GM18508 (cell line): ENCODE results near the gene RAPGEF6.
A peak's percentile ranks its signal among the peaks of the same experiment; 100 is the strongest.

Experiments
- ATAC-seq: cut with Tn5 transposase; IDR thresholded peaks from one replicate; pipeline ENCODE4 v1.9.1; 2021; ENCODE audit warnings: moderate number of reproducible peaks; ENCODE audit not compliant: insufficient read depth, unreplicated experiment

RAPGEF6 gene

DNA sequence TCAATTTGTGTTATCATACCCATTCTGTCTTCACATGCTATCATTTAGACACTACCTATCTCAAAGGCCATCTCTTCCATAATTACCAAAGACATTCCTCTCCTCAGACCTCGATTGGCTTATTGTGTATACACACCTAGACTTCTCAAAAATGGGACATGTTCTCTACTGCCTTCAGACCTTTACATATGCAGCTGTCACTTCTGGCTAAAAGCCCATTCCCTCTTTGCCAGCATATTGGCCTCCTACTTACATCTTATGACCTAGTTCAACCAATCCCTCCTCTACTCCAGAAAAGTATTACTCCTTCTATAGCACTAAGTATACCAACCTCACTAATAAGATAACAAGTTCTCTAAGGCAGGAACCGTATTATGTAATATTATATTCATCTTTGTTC is 84.4 kb downstream of the RAPGEF6 start:
- no peak for ATAC-seq

DNA sequence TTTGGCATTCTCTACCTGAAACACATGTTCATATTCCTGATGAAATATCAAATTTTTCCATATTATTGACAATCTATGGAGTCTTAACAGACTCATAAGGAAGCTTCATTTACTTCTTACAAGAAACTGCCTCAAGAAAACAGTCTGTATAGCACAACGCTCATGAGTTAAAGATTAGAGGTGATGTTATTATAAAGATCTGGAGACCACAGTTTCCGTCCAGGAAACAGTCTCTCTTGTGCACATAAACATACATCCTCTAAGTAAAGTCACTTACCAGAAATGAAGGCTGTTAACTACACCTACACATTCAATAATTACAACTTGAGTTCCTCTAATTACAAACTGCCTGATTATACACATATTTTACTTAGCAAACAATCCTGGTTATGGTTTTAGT is 86.9 kb downstream of the RAPGEF6 start:
- ATAC-seq = peak; percentile 74

DNA sequence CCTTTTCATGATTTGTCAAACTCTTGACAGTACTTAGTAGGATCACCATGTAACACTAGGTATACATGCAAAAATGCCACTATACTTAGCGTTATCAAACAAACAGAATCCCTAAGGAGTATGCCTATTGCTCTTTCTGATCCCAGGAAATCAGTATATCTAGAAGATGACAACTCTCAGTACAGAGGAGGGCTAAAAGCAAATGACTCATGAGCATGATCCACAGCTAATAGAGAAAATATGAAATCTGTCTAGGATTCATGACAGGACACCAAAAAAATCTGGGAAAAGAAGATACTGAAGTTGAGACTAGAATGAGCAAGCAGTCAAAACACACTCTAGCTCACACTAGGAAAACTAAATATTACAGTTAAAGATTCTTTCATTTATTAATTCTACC is 89.2 kb downstream of the RAPGEF6 start:
- no peak for ATAC-seq

DNA sequence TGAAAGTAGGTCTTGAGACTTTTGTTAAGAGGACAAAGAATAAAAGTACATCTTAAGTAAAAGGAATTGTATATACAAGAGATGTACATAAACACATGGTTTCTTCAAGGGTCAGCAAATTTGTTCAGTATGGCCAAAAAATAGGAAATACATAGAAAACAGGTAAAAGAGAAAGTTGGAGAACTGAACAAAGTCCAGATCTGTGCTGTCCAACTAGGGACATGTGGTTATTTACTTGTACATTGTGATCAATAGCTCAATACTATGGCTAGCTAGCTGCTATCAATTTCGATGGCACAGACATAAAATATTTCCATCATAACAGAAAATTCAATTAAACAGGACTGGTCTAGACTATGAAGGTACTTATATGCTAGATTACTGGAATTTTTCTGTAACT is 92.3 kb downstream of the RAPGEF6 start:
- no peak for ATAC-seq

DNA sequence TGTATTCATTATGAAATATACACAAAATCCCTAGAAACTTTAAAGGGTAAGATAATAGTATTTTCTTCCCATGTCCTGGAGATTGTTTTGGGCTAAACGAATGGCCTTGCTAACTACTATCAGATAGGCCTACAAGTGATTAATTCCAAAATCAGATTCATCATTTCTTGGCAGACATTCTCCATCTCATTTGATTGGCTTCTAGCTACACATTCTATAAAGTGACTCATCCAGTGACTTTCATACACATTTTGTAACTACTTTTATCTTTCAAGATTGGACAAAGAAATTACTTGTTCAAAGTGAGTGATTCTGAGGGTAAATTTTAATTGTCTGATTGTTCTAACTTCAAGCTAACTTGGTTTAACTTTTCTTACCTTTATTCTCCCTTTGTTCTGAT is 93.3 kb downstream of the RAPGEF6 start:
- no peak for ATAC-seq

DNA sequence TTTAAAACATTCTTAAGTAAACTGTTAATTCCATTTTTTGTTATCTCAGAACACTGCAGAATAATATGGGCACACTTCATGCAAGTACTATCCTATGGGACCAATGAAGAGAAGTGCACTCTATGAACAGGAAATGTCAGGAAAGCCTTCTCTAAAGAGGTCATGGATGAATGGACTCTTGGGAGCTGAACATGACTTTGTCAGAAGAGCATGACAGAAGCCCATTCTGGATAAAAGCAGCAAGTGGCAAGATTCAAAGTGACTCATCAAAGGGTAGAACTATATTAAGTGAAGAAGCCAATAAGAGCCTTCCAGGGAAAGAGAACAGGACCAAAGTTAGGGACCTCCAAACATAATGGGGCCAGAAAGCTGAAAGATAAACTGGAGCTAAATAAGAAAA is 94.0 kb downstream of the RAPGEF6 start:
- no peak for ATAC-seq

DNA sequence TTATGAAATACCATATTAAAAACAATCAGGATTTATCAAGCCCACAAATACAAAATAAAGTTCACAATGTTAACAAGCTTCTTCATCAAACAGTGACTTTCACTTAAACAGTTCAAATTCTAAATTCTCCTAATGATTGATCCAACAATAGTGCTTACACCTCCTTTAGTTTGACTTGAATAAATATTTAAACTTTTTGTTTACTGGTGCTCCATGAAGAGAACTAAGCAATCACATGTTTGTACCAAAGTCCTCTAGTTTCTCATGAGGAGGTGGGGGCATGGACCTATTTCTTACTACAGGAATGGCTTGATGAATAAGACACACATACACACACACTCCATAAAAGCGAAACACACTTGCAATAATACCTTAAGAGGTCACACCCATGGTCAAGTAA is 95.8 kb downstream of the RAPGEF6 start:
- ATAC-seq = no peak

DNA sequence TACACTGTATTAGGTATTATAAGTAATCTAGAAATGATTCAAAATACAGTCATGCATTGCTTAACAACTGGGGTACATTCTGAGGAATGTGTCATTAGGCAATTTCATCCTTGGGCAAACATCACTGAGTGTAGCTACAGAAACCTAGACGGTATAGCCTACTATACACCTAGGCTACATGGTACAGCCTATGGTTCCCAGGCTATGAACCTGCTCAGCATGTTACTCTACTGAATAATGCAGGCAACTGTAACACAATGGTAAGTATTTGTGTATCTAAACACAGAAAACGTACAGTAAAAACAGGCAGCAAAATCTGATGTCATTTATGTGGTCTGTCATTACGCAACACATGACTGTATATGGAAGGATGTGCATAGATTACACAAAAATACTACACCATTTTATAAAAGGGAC is 96.8 kb downstream of the RAPGEF6 start:
- ATAC-seq = no peak

DNA sequence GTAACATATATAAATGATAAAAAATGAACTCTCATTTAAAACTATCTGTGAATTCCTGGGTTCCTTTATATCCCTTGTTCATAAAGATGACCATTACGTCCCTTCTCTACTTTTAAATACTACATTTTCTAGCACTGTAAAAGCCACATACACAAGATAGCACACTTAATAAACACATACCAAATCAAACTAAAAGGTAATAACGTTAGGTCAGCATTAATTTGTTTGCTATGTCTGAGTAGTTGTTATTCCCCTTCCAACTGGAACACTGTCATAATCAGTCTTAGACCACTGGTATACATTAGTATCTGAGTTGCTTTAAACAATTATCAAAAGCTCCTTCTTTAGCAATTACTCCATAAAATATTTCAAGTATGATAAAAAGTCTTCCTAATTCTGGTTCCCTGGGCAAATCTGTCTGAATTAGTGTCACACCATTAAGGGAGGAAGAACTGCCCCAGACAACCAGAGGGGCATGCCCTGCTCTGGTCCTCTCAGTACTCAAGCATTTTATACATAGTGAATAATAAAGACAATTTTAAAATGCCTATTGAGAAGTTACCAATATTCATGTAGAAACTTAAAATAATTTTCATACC is 98.1 kb downstream of the RAPGEF6 start:
- no peak for ATAC-seq

DNA sequence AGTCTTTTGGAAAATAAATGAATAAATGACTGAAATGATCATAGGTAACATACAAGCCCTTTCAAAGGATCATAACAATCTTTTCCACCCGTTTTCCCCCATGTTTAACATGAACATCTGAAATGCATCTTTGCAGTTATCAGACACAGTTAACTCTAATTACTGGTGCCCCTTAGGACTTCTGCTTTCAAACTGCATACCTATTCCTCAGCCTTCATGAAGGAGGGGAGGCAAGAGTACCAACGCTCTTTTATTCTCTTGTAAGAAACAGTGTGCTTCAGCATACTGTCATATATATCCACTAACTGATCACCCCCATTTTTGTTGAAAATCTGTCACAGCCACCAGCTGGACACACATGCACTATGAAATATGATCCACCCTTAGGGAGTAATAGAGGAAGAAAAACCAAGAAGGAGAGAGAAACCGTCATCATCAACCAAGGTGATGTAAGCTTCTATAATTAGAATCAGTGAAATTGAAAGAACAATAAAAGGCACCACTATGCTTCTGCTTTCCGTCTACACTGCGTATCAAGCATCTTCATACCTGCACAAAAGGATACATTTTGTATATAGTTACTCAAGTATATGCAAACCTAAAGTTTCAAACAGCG is 98.7 kb downstream of the RAPGEF6 start:
- ATAC-seq = peak; percentile 90

DNA sequence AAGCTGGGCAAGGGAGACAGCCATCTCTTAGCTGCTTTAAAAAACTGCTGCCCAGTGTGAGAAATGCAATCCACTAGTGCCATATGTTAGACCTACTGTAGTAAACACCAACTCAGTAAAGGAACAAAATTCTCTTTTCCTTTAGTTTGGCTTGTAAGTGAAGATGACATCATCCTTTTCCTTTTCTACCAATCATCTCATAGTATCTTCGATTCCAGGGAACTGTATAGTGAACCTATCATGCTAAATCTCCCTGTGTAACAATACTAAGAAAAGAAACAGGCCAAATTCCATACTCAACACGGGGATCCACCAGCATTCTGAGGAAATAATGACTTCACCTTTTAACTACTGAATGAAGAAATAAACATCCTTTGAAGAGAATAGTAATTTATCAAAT is 100.1 kb downstream of the RAPGEF6 start:
- no peak for ATAC-seq

DNA sequence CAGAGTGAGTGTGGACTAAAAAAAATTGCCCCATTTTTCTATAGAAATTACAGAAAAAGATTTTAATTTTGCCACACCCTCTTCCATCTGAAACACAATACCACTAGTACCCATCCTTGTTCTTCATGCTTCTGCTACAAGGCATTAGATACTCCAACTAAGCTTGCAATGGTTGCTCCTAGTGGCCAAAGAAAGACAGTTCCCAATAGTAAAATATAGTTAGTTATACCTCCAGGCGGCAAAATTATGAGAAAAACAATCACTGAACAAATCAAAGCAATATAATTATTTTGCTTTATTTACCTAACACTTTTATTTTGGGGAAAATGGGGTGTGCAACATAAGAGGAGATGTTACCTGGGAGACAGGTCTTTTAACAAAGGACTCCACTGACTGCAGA is 101.2 kb downstream of the RAPGEF6 start:
- no peak for ATAC-seq

DNA sequence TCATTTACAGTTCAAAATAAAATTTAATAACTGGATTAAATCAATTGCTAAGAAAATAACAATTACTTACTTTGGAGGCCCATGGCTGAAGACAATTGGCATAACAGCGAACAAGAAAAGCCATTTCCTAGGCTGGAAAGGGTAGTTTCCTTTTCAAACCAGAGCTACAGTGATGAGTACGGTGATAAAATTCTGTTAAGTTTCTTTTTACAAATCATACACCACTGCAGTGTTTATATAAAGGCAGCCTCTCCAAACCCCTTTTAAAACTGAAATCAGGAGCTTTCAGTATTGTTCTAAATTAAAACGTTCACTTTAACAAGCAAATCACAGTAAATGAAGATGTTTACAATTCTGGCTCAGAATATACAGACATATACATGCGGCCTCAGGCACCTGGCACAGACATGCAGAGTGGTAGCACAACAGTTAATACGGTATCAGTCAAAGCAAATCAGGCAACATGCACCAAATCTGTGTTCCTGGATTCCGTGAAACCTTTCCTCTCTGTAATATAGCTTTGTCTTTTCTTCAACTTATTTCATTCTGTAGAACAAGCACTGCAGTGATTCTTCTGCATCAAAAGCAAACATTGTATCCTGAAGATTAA is 102.9 kb downstream of the RAPGEF6 start:
- no peak for ATAC-seq

DNA sequence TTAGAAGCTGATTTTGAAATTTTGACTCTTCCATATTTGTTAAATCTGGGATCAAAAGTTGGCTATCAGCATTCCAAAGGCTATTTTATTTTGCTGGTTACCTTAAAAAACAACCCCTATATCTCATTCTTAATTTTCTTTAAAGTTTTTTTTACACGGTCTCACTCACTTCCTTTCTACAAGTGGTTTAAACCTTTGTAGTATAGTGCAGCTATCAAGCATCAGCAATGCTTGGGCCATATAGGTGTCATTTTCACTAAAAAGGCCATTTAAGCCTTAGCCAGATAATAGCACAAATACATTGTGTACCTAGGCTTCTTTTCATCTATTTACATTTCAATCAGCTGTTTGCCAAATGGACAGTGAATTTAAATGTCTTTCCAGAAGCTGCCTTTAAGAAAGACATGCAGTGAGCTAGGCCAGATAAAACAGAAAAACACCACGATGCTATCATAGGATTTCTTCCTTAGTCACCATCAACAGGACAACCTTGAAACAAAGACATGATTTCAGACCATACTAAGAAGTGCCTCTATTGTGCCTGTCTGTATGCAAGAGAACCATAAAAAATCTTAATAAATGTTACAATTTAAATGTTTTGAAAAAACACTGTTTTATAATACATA is 104.2 kb downstream of the RAPGEF6 start:
- ATAC-seq = no peak

DNA sequence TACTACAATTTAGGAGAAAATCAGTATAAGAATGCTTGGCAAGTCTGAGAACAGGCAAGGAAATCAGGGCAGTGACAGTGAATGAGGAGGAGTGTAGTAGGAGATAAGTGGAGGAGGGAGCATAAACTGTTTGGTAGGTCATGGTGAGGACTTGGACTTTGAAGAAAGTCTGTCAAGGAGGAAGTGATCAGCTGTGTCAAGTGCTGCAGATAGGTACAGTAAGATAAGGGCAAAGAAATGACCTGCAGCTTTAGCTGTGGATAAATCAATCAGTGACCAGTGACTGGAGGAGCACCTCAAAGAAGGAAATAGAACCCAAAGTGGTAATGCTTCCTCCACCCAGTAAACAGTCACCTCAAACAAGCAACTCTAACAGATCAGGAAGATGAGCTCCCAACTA is 106.3 kb downstream of the RAPGEF6 start:
- ATAC-seq = peak; percentile 49

DNA sequence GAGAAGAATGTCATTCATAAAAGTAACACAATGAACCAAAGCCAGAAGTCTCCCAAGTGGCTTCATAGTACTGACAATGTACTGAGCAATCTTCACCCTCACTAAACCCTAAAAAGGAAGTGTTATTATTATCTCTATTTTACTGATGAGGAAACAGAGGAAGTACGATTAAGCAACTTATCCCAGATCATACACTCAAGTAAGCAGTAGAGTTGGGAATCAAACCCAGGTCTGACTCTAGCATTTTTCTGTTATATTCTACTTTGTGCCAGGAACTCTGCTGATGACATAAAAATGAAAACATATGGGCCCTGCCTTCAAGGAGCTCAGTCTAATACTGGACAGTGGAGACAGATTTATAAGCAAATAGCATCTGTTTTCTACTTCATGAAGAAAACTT is 109.2 kb downstream of the RAPGEF6 start:
- no peak for ATAC-seq

DNA sequence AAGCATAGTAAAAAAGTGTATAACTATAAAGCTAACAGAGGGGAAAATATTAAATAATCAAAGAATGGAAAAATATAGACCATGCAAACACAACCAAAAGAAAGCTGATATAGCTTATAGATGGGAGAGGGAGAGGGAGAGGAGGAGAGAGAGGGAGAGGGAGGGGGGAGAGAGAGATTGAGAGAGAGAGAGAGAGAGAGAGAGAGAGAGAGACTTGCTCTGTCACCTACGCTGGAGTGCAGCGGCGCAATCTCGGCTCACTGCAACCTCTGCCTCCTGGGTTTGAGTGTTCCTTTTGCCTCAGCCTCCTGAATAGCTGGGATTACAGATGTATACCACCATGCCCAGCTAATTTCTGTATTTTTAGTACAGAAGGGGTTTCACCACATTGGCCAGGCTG is 110.6 kb downstream of the RAPGEF6 start:
- no peak for ATAC-seq

DNA sequence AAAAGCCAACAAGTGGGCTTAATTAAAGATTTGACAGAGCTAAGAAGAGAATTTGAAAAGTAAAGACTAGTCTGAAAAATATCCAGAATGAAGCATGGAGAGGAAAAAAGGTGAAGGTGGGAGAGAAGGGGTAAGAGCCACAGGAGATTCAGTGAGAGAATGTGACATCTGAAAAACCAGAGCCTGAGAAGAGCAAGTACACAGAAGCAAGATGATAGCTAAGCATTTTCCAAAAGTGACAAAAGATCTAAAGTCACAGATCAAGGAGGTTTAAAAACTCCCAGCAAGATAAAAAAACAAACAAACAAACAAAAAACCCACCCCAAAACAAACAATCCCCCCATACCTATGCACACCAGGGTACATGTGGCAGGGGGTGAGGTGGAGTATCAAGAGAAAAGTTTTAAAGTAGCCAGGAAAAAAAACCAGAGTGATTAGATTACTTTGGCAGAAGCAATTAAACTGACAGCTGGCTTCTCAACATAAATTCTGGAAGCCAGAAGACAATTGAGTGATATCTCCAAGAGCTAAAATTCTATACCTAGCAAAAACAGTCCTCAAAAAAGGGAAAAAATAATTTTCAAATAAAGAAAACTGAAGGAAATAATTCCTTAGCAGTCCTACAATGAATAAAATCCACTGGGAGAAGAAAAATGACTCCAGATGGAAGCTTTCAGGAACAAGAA is 111.4 kb downstream of the RAPGEF6 start:
- no peak for ATAC-seq

DNA sequence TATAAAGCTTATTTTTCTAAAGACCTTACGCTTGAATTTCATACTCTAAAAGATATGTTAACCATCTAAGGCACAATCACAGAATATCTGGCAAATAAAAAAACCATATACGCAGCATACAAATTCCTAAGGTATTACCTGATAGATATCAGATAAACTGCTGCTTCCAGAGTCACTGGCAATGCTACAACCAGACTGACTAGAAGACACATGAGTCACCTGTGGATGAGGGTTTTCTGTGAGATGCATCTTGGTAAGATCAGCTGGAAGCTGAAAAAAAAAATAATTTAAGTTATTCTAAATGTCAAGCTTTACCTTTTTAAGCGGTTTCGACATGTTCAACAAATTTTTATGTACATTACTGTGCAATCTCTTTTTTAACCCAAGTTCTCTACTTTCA is 113.8 kb downstream of the RAPGEF6 start:
- ATAC-seq = no peak

DNA sequence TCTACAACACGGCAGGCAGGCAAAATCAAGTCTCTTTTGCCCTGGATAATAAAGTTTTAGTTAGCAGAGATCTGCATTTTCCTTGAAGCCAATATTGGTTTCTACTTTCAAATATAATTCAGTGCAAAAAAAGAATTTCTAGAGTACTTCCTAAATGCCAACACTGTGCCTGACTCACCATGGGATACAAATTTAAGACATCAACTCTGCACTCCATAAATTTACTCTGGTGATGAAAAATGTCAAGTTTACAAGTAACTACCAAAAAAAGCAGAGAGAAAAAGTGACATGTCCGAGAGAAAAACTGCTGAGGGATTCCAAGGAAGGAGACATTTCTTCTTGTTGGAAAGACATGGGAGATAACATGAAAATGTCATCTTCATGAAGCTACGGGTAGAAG is 119.7 kb downstream of the RAPGEF6 start:
- no peak for ATAC-seq
